Smooth muscle cell (in vitro differentiated cells): Measurements from ENCODE around the gene TTR. TPM values are rescaled to one million over a fixed set of nuclear protein-coding genes. Genes with fewer than 3 reads are reported as not detected.
A peak's percentile ranks its signal among the peaks of the same experiment; 100 is the strongest.

Source experiments
- DNase-seq: peaks from one replicate; lab custom pipeline; 2025; ENCODE audit not compliant: unreplicated experiment; lab: John Stamatoyannopoulos, UW
- H2AFZ ChIP-seq: fragments of 200-600 bp; sonication (generic); 2 replicates; pipeline ENCODE4 v1.6.0; 2016; ENCODE audit warnings: antibody characterized with exemption, low read depth, mild to moderate bottlenecking
- H3F3A ChIP-seq: fragments of 200-600 bp; sonication (generic); 2 replicates; pipeline ENCODE4 v1.6.0; 2017; ENCODE audit warnings: antibody characterized with exemption, low read depth
- H3K27ac ChIP-seq: fragments of 200-600 bp; sonication (generic); 2 replicates; pipeline ENCODE4 v1.5.1; 2016; ENCODE audit warnings: low read depth, mild to moderate bottlenecking
- H3K27me3 ChIP-seq: fragments of 200-600 bp; sonication (generic); 2 replicates; pipeline ENCODE4 v1.6.1; 2016; ENCODE audit warnings: low read depth, mild to moderate bottlenecking
- H3K36me3 ChIP-seq: fragments of 200-600 bp; sonication (generic); 2 replicates; pipeline ENCODE4 v1.5.1; 2016; ENCODE audit warnings: low read depth
- H3K4me1 ChIP-seq: fragments of 200-600 bp; sonication (generic); 2 replicates; pipeline ENCODE4 v1.5.1; 2016; ENCODE audit warnings: low read depth
- H3K4me2 ChIP-seq: fragments of 200-600 bp; sonication (generic); 2 replicates; pipeline ENCODE4 v1.6.0; 2016; ENCODE audit warnings: mild to moderate bottlenecking
- H3K4me3 ChIP-seq: fragments of 200-600 bp; sonication (generic); 2 replicates; pipeline ENCODE4 v1.5.1; 2016; ENCODE audit warnings: mild to moderate bottlenecking
- H3K79me2 ChIP-seq: fragments of 200-600 bp; sonication (generic); 2 replicates; pipeline ENCODE4 v1.6.0; 2016; ENCODE audit warnings: low read depth, mild to moderate bottlenecking
- H3K9ac ChIP-seq: fragments of 200-600 bp; sonication (generic); 2 replicates; pipeline ENCODE4 v1.6.0; 2016; ENCODE audit warnings: low read depth
- H3K9me3 ChIP-seq: fragments of 200-600 bp; sonication (generic); replicated peaks from 2 replicates; pipeline ENCODE4 v1.5.1; 2016; ENCODE audit warnings: low read depth
- H4K20me1 ChIP-seq: fragments of 200-600 bp; sonication (generic); 2 replicates; pipeline ENCODE4 v1.6.0; 2016; ENCODE audit warnings: low read depth
- WGBS: methylation state at CpG from one replicate; pipeline ENCODE4 v1.1.7; 2016; ENCODE audit warnings: low lambda C conversion rate; 5-methylcytosine and 5-hydroxymethylcytosine counted together
- polyA plus RNA-seq: library from polyadenylated mRNA; unstranded; fragments of >200 nt; fragmentation: Nextera tagmentation; extraction: Ambion mirVana; gene quantifications from 2 replicates; pipeline ENCODE4 v1.2.1, GENCODE V29; 2016
- total RNA-seq: library from RNA; depleted of rRNA; stranded (reverse); fragments of >200 nt; gene quantifications from 2 replicates; pipeline ENCODE4 v1.2.3, GENCODE V29; 2014
- TF ChIP-seq, protein P1 (sequence below): fragments of 200-600 bp; sonication (generic); IDR thresholded peaks from 2 replicates; pipeline ENCODE4 v1.5.1; 2017; ENCODE audit warnings: borderline replicate concordance, mild to moderate bottlenecking, antibody characterized with exemption; ENCODE audit not compliant: insufficient read depth, poor library complexity, severe bottlenecking

TTR gene
- total and polyA plus RNA-seq, 2 experiments from 2014 or later: 2.6 TPM; not detected in 1

DNA sequence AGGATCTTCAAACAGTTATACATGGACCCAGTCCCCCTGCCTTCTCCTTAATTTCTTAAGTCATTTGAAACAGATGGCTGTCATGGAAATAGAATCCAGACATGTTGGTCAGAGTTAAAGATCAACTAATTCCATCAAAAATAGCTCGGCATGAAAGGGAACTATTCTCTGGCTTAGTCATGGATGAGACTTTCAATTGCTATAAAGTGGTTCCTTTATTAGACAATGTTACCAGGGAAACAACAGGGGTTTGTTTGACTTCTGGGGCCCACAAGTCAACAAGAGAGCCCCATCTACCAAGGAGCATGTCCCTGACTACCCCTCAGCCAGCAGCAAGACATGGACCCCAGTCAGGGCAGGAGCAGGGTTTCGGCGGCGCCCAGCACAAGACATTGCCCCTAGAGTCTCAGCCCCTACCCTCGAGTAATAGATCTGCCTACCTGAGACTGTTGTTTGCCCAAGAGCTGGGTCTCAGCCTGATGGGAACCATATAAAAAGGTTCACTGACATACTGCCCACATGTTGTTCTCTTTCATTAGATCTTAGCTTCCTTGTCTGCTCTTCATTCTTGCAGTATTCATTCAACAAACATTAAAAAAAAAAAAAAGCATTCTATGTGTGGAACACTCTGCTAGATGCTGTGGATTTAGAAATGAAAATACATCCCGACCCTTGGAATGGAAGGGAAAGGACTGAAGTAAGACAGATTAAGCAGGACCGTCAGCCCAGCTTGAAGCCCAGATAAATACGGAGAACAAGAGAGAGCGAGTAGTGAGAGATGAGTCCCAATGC, 4.6 kb downstream of the TTR start:
- H2AFZ ChIP-seq: peak overlapping the region; percentile 30
- 82% methylated on average over 9 of the region's 9 CpGs for WGBS
- peak overlapping the region; percentile 59 for H3K4me2 ChIP-seq
- H3K36me3 ChIP-seq: no peaks in the 10 kb centered on the region
- peak overlapping the region; percentile 94 for H3K27ac ChIP-seq
- H4K20me1 ChIP-seq: no peaks in the 10 kb centered on the region
- TF ChIP-seq, protein P1, sequence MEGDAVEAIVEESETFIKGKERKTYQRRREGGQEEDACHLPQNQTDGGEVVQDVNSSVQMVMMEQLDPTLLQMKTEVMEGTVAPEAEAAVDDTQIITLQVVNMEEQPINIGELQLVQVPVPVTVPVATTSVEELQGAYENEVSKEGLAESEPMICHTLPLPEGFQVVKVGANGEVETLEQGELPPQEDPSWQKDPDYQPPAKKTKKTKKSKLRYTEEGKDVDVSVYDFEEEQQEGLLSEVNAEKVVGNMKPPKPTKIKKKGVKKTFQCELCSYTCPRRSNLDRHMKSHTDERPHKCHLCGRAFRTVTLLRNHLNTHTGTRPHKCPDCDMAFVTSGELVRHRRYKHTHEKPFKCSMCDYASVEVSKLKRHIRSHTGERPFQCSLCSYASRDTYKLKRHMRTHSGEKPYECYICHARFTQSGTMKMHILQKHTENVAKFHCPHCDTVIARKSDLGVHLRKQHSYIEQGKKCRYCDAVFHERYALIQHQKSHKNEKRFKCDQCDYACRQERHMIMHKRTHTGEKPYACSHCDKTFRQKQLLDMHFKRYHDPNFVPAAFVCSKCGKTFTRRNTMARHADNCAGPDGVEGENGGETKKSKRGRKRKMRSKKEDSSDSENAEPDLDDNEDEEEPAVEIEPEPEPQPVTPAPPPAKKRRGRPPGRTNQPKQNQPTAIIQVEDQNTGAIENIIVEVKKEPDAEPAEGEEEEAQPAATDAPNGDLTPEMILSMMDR: no peak
- no peak for DNase-seq
- H3K79me2 ChIP-seq: no peaks in the 10 kb centered on the region
- H3K27me3 ChIP-seq: no peaks in the 10 kb centered on the region
- no peaks in the 10 kb centered on the region for H3K4me1 ChIP-seq
- H3K9ac ChIP-seq: peak overlapping the region; percentile 81
- H3K4me3 ChIP-seq: no peak overlapping the region
- H3F3A ChIP-seq: peaks cover 11% of the 10 kb centered on the region
- no peaks in the 10 kb centered on the region for H3K9me3 ChIP-seq

DNA sequence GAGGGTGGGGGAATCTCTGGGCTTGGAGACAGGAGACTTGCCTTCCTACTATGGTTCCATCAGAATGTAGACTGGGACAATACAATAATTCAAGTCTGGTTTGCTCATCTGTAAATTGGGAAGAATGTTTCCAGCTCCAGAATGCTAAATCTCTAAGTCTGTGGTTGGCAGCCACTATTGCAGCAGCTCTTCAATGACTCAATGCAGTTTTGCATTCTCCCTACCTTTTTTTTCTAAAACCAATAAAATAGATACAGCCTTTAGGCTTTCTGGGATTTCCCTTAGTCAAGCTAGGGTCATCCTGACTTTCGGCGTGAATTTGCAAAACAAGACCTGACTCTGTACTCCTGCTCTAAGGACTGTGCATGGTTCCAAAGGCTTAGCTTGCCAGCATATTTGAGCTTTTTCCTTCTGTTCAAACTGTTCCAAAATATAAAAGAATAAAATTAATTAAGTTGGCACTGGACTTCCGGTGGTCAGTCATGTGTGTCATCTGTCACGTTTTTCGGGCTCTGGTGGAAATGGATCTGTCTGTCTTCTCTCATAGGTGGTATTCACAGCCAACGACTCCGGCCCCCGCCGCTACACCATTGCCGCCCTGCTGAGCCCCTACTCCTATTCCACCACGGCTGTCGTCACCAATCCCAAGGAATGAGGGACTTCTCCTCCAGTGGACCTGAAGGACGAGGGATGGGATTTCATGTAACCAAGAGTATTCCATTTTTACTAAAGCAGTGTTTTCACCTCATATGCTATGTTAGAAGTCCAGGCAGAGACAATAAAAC, 6.5 kb downstream of the TTR start:
- no peaks in the 10 kb centered on the region for H3K36me3 ChIP-seq
- no peak overlapping the region for H3K9ac ChIP-seq
- TF ChIP-seq, protein P1: no peak
- WGBS: 83% methylated on average over 13 of the region's 13 CpGs
- H3K4me2 ChIP-seq: no peak overlapping the region
- no peaks in the 10 kb centered on the region for H3K27me3 ChIP-seq
- H3K4me1 ChIP-seq: no peaks in the 10 kb centered on the region
- H3K4me3 ChIP-seq: no peak overlapping the region
- H3K27ac ChIP-seq: peak overlapping the region; percentile 61
- no peak overlapping the region for H2AFZ ChIP-seq
- no peaks in the 10 kb centered on the region for H3K79me2 ChIP-seq
- H4K20me1 ChIP-seq: no peaks in the 10 kb centered on the region
- DNase-seq: no peak
- peaks cover 11% of the 10 kb centered on the region for H3F3A ChIP-seq
- no peaks in the 10 kb centered on the region for H3K9me3 ChIP-seq

DNA sequence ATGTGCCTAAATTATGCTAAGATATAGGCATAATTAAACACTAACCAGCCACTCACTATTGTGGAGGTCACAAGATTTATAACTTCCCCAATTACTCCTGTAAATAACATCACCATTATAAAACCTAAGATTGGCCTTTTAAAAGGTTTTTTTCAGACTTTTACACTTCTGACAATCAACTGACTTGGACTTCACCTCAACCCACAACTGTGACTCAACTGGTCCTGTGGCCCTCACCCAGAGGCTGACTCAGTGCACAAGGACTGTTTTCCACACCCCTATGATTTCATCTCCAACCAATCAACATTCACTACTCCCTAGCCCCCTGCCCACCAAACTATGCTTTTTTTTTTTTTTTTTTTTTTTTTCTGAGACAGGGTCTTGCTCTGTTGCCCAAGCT, 11.6 kb downstream of the TTR start:
- Histone ChIP-seq H3K36me3 (no peaks in the 10 kb centered on the region), H3K9me3 (no peaks in the 10 kb centered on the region), H3F3A (no peaks in the 10 kb centered on the region), H3K27me3 (no peaks in the 10 kb centered on the region), H3K4me2 (no peak overlapping the region), H3K4me1 (no peaks in the 10 kb centered on the region), H3K79me2 (no peaks in the 10 kb centered on the region), H2AFZ (no peak overlapping the region), H4K20me1 (no peaks in the 10 kb centered on the region), H3K9ac (no peak overlapping the region), H3K4me3 (no peak overlapping the region), H3K27ac (no peak overlapping the region)
- DNase-seq: no peak
- TF ChIP-seq, protein P1: no peak
